Muscle of leg (tissue), 11 donors: ENCODE data around the gene ZNF222. TPM values are rescaled to one million over a fixed set of nuclear protein-coding genes. Genes with fewer than 3 reads are reported as not detected.

Experiments
- DNase-seq: peaks from one replicate; pipeline ENCODE4 v3.0.0; 2013
- H3K27ac ChIP-seq: one replicate; pipeline ENCODE4 v1.5.1; 2013; ENCODE audit warnings: mild to moderate bottlenecking, low read length, control low read depth
- H3K27me3 ChIP-seq: one replicate; pipeline ENCODE4 v1.6.1; 2013; ENCODE audit warnings: low read length; ENCODE audit not compliant: control insufficient read depth, insufficient read depth
- H3K36me3 ChIP-seq: one replicate; pipeline ENCODE4 v1.6.1; 2013; ENCODE audit warnings: low read length; ENCODE audit not compliant: control insufficient read depth, insufficient read depth
- H3K4me1 ChIP-seq: one replicate; pipeline ENCODE4 v1.6.1; 2013; ENCODE audit warnings: low read length; ENCODE audit not compliant: control insufficient read depth, insufficient read depth
- H3K4me3 ChIP-seq: one replicate; pipeline ENCODE4 v1.5.1; 2013; ENCODE audit warnings: low read length, control low read depth
- H3K9me3 ChIP-seq: replicated peaks from 2 replicates; pipeline ENCODE4 v1.6.1; 2013; ENCODE audit warnings: low read depth, low read length; ENCODE audit not compliant: control insufficient read depth
- WGBS: methylation state at CpG from one replicate; pipeline ENCODE4 v1.1.5; 2013; ENCODE audit warnings: missing lambda C conversion rate; ENCODE audit not compliant: insufficient coverage; 5-methylcytosine and 5-hydroxymethylcytosine counted together
- polyA plus RNA-seq, 8 donors: library from polyadenylated mRNA; unstranded; fragments of 120-200 nt; gene quantifications; one replicate each; pipeline versions ENCODE4 v1.2.1 to v1.2.3, GENCODE V29; 2013; ENCODE audit warnings: inconsistent platforms in 1 of 8, low replicate concordance in 1 of 8; ENCODE audit not compliant: insufficient read length in 8 of 8, insufficient read depth in 1 of 8
- total RNA-seq: library from RNA; stranded (reverse); fragments of 120-200 nt; gene quantifications from one replicate; pipeline ENCODE4 v1.2.4, GENCODE V29; 2013

Gene ZNF222
- total and polyA plus RNA-seq, 9 donors = 3.6 to 5.8 (median 4.3) TPM

DNA sequence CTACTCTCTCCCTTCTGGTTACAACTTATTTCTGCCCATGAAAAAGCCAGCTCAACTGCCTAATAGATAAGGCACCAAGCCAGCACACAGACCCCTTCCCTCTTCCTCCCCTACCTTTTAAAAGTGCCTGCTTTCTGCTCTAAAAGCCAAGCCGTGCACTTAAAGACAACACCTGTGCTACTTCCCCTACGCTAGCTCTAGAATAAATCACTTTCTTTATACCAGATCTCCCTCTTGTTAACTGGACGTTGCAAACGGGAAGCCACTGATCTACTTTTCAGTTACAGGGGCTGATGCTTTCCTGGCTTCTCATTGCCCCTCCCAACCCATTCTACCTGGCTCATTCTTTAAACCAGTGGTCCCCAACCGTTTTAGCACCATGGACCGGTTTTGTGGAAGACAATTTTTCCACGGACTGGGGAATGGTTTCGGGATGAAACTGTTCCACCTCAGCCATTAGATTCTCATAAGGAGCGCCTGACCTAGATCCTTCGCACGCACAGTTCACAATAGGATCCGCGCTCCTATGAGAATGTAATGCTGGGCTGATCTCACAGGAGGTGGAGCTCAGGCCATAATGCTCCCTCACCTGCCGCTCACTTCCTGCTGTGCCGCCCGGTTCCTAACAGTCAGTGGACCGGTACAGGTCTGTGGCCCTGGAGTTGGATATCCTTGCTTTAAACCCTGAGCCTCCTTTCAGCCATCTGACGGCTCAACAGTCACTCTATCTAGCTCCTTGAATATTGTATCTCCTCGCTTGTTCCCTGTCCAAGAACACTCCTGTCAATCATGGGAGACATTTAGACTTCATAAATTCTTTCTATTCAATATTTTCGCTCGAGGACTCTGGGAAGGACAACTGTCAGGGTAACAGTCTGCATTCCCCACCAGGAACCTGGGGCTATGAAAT lies 25.8 kb downstream of the ZNF222 start:
- WGBS = 17% methylated on average over 11 of the region's 21 CpGs
- peaks cover 15% of the 10 kb centered on the region for H3K27me3 ChIP-seq
- H3K36me3 ChIP-seq = peaks cover 6% of the 10 kb centered on the region
- no peaks in the 10 kb centered on the region for H3K9me3 ChIP-seq
- H3K4me1 ChIP-seq = peaks cover 9% of the 10 kb centered on the region
- peak overlapping the region; percentile 77 for H3K27ac ChIP-seq
- no peak for DNase-seq
- H3K4me3 ChIP-seq = peak overlapping the region; percentile 85

- no peaks in the 10 kb centered on the region for H3K9me3 ChIP-seq
- peaks cover 9% of the 10 kb centered on the region for H3K4me1 ChIP-seq
- 1% methylated on average over 29 of the region's 38 CpGs for WGBS
- H3K36me3 ChIP-seq = peaks cover 7% of the 10 kb centered on the region
- peaks cover 15% of the 10 kb centered on the region for H3K27me3 ChIP-seq
- DNase-seq = peak; percentile 99
- peak within 1 kb of the TSS; percentile 85 for H3K4me3 ChIP-seq
- peak within 1 kb of the TSS; percentile 83 for H3K27ac ChIP-seq
These were observed 26.6 kb downstream of the ZNF222 start, which contains the start of gene ZNF223 for GRCh38 chr19:44051650-44052402. TSS of gene ZNF223 (plus strand) at chr19:44052036. CDS start at chr19:44055177, 3,141 bp downstream.

GRCh38 chr19:44055870-44056269 lies 30.7 kb downstream of the ZNF222 start:
- Histone ChIP-seq H3K36me3 (peaks cover 38% of the 10 kb centered on the region), H3K9me3 (no peaks in the 10 kb centered on the region), H3K4me1 (peaks cover 8% of the 10 kb centered on the region), H3K27ac (no peak overlapping the region), H3K4me3 (no peak overlapping the region), H3K27me3 (peaks cover 8% of the 10 kb centered on the region)
- WGBS = 85% methylated on average over 3 of the region's 5 CpGs
- no peak for DNase-seq

GRCh38 chr19:44059229-44059628 lies 34.0 kb downstream of the ZNF222 start:
- Histone ChIP-seq H3K36me3 (peaks cover 62% of the 10 kb centered on the region), H3K27ac (no peak overlapping the region), H3K27me3 (no peaks in the 10 kb centered on the region), H3K4me1 (no peaks in the 10 kb centered on the region), H3K4me3 (no peak overlapping the region), H3K9me3 (peaks cover 3% of the 10 kb centered on the region)
- WGBS = no CpG with 5 or more reads among the region's 2 CpGs
- no peak for DNase-seq

DNA sequence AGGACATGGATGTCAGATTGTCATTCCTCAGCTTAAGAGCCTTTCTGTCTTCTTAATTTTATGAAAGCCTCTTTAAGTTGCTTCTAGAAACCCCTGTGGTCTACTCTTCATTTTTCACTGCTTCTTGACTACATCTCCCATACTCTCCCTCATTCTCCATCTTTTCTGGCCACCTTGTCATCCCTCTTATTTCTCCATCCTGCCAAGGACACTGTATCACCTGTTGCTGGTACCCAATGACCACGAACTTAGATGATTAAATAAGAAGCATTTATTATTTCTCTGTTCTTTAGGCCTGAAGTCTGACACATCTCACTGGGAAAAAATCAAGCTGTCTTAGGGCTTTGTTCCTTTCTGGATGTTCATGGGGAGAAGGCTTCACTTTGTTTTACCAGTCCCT lies 35.9 kb downstream of the ZNF222 start:
- Histone ChIP-seq H3K4me3 (no peak overlapping the region), H3K36me3 (peaks cover 60% of the 10 kb centered on the region), H3K4me1 (no peaks in the 10 kb centered on the region), H3K27ac (no peak overlapping the region), H3K27me3 (no peaks in the 10 kb centered on the region), H3K9me3 (peaks cover 8% of the 10 kb centered on the region)
- DNase-seq = no peak
- whole genome bisulfite sequencing = no CpG with 5 or more reads among the region's 1 CpG

DNA sequence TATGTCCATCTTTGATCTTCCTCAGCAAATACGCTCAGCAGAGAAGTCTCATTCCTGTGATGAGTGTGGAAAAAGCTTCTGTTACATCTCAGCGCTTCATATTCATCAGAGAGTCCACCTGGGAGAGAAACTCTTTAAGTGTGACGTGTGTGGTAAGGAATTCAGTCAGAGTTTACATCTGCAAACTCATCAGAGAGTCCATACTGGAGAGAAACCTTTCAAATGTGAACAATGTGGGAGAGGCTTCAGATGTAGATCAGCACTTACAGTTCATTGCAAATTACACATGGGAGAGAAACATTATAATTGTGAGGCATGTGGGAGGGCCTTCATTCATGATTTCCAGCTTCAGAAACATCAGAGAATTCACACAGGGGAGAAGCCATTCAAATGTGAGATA lies 41.1 kb downstream of the ZNF222 start:
- Histone ChIP-seq H3K27ac (no peak overlapping the region), H3K9me3 (peaks cover 24% of the 10 kb centered on the region), H3K36me3 (peaks cover 38% of the 10 kb centered on the region), H3K4me3 (no peak overlapping the region), H3K4me1 (no peaks in the 10 kb centered on the region), H3K27me3 (no peaks in the 10 kb centered on the region)
- WGBS = no CpG with 5 or more reads among the region's 3 CpGs
- no peak for DNase-seq

DNA sequence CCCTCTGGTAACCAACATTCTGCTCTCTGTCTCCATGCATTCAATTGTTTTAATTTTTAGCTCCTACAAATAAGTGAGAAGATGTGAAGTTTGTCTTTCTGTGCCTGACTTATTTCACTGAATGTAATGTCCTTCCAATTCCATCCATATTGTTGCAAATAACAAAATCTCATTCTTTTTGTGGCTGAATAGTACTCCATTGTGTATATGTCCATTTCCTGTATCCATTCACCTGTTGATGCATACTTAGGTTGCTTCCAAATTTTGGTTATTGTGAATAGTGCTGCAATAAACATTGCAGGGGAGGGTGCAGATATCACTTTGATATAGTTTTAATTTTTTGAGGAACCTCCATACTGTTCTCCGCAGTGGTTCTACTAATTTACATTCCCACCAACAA lies 44.2 kb downstream of the ZNF222 start:
- H3K9me3 ChIP-seq = peaks cover 21% of the 10 kb centered on the region
- no CpG with 5 or more reads among the region's 1 CpG for WGBS

DNA sequence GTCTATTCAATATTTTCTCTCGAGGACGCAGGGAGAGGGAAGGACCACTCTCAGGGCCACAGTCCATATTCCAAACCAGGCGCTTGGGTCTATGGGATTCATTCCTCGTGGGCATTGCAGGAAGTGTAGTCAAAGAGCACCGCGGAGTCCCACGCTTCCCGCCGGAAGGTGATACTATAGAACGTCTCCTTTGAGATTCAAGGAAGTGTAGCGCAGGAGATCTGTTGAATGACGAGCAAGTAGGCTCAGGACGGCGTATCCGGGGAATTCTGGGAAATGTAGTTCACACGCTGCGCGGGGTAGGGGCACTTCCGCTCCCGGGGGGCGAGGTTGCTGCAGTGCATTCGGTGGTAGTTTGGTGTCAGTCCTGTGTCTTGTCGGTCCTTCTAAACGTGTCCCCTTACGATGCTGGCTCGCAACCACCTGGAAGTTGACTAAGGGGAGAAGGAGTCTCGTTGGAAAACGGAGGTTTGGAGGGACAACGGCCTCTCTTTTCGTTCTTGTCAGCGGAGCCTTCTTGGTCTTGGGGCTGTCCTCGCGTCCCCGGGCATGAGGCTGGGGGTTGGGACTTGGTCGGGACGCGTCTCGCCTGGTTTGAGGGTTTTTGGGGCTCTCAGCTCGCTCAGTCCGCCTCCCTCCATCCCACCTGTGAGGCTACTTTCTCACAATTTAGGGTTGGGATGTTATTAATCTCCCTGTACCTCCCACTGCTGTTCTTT lies 46.8 kb downstream of the ZNF222 start, which contains the start of gene ZNF284:
Gene ZNF284, plus strand, starts transcription at position 336 of the 719 bp plus-strand sequence. CDS start 4,231 bp downstream, outside the sequence.
- WGBS = 0% methylated on average over 25 of the region's 40 CpGs
- Histone ChIP-seq H3K9me3 (peaks cover 7% of the 10 kb centered on the region), H3K27me3 (no peaks in the 10 kb centered on the region), H3K36me3 (peaks cover 8% of the 10 kb centered on the region), H3K4me3 (peak within 1 kb of the TSS; percentile 73), H3K27ac (peak within 1 kb of the TSS; percentile 42), H3K4me1 (peaks cover 8% of the 10 kb centered on the region)
- peak; percentile 97 for DNase-seq

More for the DNA sequence above, 44.2 kb downstream of the ZNF222 start:
- Histone ChIP-seq H3K4me3 (no peak overlapping the region), H3K27me3 (no peaks in the 10 kb centered on the region), H3K4me1 (peaks cover 8% of the 10 kb centered on the region), H3K36me3 (peaks cover 19% of the 10 kb centered on the region), H3K27ac (no peak overlapping the region)
- DNase-seq = no peak

DNA sequence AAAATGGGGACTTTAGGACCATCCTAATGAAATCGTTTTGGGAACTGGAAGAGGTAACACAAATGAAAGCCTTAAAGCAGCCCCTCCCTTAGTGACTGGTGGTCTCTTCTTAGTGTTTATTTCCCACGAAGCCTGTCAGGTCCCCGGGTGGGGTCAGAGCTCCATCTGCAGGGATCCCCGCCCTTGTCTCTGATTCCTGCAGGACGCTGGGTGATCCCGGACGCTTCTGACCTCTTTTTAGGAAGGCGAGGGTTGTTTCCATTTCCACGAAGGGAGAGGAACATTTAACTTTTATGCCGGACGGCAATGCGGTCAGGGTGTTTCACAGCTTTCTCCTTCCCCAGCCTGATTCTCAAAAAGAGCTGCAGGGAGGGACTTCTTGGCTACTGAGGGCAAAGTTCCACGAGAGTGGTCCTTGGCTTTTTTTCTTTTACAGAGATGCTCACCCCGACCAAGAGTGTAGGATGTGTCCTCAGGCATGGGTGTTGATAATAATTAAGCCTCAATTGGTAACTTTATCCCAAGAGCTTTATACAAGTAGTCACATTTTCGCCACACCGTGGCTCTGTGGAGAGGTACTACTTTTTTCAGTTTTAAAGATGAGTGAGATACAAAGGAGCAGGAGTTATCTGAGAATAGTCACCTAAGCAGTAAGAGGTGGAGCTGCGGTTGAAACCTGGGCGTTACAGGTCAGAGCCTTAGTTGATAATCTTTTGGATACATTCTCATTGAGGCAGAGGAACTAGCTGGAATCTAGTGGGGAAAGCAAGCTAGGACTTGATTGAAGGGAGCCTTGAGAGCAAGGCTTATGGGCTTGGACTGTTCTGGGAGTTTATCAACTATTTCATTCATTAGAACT lies 47.6 kb downstream of the ZNF222 start:
- DNase-seq = peak; percentile 10
- peak overlapping the region; percentile 73 for H3K4me3 ChIP-seq
- H3K36me3 ChIP-seq = peaks cover 10% of the 10 kb centered on the region
- H3K9me3 ChIP-seq = peaks cover 2% of the 10 kb centered on the region
- no peaks in the 10 kb centered on the region for H3K27me3 ChIP-seq
- H3K27ac ChIP-seq = peak overlapping the region; percentile 42
- WGBS = 21% methylated on average over 13 of the region's 18 CpGs
- peaks cover 8% of the 10 kb centered on the region for H3K4me1 ChIP-seq
